CD4-positive, alpha-beta T cell treated with Interleukin-4 for 4 hours (primary cell): ENCODE measurements around the gene TSEN15.
"Not testable (repeated sequence)": the region's sequence is repeated elsewhere in the genome, so short reads cannot be mapped to it uniquely, and the experiment has no call there.

Experiments
- DNase-seq: peaks from one replicate; pipeline ENCODE4 v3.0.0-alpha.2; 2020

Gene TSEN15

GRCh38 chr1:184056921-184057555, 5.5 kb downstream of the TSEN15 start:
- DNase-seq: no peak

GRCh38 chr1:184059887-184060286, 8.4 kb downstream of the TSEN15 start:
- DNase-seq: no peak

- DNase-seq: no peak
Observed at GRCh38 chr1:184060316-184060715, 8.8 kb downstream of the TSEN15 start.

- no peak for DNase-seq
Observed at GRCh38 chr1:184061396-184062003, 10.0 kb downstream of the TSEN15 start.

- no peak for DNase-seq
Observed at GRCh38 chr1:184062640-184063286, 11.2 kb downstream of the TSEN15 start.

GRCh38 chr1:184065559-184065958, 14.0 kb downstream of the TSEN15 start:
- no peak for DNase-seq

GRCh38 chr1:184068354-184068753, 16.8 kb downstream of the TSEN15 start:
- DNase-seq: no peak

GRCh38 chr1:184069675-184070074, 18.1 kb downstream of the TSEN15 start:
- DNase-seq: no peak

GRCh38 chr1:184072376-184072775, 20.8 kb downstream of the TSEN15 start:
- DNase-seq: no peak

- no peak for DNase-seq
Observed at GRCh38 chr1:184074383-184074782, 22.9 kb downstream of the TSEN15 start.

- DNase-seq: peak; percentile 49
Observed at GRCh38 chr1:184075055-184076029, 23.8 kb downstream of the TSEN15 start.

- no peak for DNase-seq
Observed at GRCh38 chr1:184078564-184079249, 27.2 kb downstream of the TSEN15 start.

GRCh38 chr1:184080309-184080708, 28.8 kb downstream of the TSEN15 start:
- DNase-seq: no peak

GRCh38 chr1:184082541-184083415, 31.2 kb downstream of the TSEN15 start:
- no peak for DNase-seq

- DNase-seq: no peak
Observed at GRCh38 chr1:184085667-184086066, 34.1 kb downstream of the TSEN15 start.

GRCh38 chr1:184088037-184088436, 36.5 kb downstream of the TSEN15 start:
- DNase-seq: no peak

GRCh38 chr1:184093071-184093470, 41.5 kb downstream of the TSEN15 start:
- no peak for DNase-seq

GRCh38 chr1:184096005-184096404, 44.5 kb downstream of the TSEN15 start:
- no peak for DNase-seq

GRCh38 chr1:184096580-184096979, 45.0 kb downstream of the TSEN15 start:
- not testable (repeated sequence) for DNase-seq

- DNase-seq: no peak
Observed at GRCh38 chr1:184101141-184101540, 49.6 kb downstream of the TSEN15 start.

- no peak for DNase-seq
Observed at GRCh38 chr1:184101571-184101970, 50.0 kb downstream of the TSEN15 start.
